Activated gamma-delta T cell (primary cell): Measurements from ENCODE around the gene SLIT1.
"Not testable (repeated sequence)": the region's sequence is repeated elsewhere in the genome, so short reads cannot be mapped to it uniquely, and the experiment has no call there.

Source experiments
- DNase-seq: peaks from one replicate; lab custom pipeline; 2025; lab: John Stamatoyannopoulos, UW

Gene SLIT1

GRCh38 chr10:97046456-97047082 is 139.2 kb downstream of the SLIT1 start:
- DNase-seq = no peak

DNA sequence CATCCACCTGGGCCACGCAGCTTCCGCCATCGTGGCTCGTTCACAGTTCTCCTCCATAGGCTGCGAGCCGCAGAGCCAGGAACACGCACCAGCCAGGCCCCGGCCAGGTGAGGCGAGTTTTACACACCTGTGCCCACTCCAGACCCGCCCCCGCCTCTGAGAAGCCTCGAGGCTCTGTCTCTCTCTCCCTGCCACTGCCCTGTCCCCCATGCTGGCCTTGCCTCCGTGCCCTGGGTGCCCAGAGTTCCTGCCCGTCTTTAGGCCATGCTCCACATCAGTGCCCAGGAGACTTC is 142.2 kb downstream of the SLIT1 start:
- DNase-seq = no peak

- no peak for DNase-seq
Measured at GRCh38 chr10:97042716-97043562, 142.8 kb downstream of the SLIT1 start.

DNA sequence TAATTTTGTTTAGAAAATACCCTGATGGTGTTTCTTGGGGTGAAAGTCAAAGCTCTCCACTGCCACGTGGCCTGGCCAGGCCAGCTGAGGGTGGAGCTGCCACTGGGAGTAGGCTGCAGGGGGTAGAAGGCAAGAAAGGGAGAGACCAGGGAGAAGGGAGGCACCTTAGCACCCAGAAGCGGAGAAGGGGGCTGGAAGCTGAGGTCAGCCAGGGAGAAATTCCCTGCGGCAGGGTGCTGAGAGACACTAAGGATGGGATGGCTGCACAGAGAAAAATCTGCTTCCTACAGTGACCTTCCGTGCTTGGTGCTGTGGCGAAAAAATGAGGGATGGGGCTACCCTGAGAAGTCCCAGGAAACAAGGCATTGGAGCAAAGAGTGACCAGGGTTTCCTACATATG is 143.7 kb downstream of the SLIT1 start:
- DNase-seq = no peak

DNA sequence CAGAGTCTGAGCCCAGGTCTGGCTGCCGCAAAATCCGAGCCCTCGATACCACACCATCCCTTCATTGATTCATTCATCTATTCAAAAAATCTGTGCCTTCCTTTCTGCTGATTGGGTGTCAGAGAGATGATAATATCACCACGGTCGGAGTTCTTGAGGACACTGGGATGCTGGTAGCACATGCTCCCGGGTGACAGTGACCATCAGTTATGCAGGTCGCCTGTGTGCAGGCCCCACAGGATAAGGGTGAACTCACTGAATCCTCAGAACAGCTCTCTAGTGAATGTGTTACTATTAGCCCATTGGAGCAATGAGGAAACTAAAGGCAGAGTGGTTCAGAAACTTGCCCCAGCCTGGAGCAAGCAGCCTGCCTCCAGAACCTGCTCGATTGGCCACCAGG is 145.1 kb downstream of the SLIT1 start:
- DNase-seq = no peak

DNA sequence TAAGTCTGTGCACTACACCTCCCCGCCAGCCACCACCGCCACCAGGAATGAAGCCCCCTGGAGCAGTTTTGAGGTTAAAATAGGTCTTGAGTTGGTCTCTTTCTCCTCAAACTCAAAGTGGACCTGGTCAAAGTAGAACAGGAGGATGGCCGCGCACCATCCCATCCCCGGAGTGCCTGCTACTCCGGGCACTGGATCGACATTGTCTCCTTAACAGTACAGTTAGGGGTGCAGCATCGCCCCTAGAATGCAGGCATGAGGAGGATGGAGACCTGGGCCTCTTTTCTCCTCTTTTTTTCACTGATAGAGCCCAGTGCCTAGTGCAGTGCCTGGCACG is 145.5 kb downstream of the SLIT1 start:
- no peak for DNase-seq

- no peak for DNase-seq
Measured at GRCh38 chr10:97039538-97040247, 146.1 kb downstream of the SLIT1 start.

DNA sequence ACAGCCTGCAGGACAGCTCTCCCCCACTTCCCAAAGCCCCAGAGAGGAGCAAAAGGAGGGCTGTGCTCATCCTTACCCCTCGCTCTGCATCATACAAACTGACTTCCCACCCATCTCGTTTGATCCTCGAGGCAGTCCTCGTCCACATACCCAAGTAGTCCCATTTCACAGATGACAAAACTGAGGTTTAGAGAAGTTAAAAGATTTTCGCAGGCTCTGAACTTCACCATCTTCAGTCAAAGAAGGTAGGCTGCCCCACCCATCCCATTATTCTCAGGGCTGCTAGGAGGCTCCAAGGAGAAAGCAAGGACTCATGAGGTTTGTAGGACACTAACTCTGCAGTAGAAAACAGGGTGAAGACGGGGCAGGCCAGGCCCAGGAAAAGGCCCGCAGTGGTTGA is 147.1 kb downstream of the SLIT1 start:
- DNase-seq = no peak

- no peak for DNase-seq
Measured at GRCh38 chr10:97037365-97038361, 148.1 kb downstream of the SLIT1 start.

GRCh38 chr10:97034958-97035769 is 150.6 kb downstream of the SLIT1 start:
- no peak for DNase-seq

DNA sequence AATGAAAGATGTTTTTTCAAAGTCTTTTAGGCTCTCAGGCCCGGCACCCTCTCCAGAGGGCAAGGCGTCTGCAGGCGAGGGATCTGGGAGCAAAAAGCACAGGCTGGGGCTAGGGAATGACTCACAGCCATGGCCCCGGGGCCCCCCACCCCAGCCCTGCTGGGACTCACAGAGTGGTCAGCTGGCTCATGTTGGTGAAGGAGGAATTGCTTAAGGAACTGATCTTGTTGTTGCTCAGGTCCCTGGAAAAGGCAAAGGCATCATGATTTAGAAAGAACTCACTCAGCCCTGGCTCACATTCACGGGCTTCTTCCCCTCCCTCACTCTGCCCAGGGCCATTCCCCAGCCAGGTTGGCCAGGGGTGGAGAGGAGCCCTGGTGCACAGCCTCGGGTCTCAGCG is 151.5 kb downstream of the SLIT1 start:
- no peak for DNase-seq

DNA sequence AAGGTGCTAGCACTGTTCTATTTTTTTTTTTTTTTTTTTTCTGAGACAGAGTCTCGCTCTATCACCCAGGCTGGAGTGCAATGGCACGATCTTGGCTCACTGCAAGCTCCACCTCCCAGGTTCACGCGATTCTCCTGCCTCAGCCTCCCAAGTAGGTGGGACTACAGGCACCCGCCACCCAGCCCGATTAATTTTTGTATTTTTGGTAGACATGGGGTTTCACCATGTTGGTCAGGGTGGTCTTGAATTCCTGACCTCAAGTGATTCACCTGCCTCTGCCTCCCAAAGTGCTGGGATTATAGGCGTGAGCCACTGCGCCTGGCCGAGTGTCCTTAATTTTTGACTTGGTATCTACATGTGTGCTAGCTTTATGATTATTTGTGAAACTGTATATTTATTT is 151.9 kb downstream of the SLIT1 start:
- not testable (repeated sequence) for DNase-seq

DNA sequence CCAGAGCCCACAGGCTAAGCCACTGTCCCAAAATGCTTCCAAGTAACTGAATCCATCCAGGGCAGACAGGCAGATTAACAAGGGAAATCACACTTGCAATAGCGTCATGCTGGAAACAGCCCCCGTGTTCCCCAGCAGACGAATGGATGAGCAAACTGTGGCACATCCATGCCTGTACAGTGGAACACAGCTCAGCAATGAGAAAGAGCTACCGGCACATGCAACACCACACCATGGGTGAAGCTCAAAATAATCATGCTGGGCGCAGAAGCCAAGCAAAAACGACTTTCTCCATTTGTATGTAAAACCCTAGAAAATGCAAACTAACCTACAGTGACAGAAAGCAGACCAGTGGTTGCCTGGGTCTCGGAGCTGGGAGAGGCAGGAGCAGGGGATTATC is 153.1 kb downstream of the SLIT1 start:
- no peak for DNase-seq

DNA sequence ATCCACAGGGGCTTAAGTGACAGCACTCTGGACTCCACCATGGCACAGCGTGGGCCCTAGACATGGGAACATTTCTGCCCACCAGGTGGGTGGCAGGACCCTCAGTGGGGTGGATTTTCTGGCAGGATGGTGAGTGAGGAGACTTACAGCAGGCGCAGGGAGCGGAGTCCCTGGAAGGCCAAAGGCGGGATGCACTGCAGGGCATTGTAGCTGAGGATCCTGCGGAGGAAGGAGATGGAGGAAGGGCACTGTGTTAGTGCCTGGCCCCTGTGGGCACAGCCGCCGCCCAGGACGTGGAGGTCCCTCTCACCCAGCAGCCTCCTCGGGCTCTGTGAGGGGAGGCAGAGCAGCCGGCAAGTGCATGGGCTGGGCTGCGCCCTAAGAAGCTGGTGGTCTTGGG is 154.3 kb downstream of the SLIT1 start:
- no peak for DNase-seq

DNA sequence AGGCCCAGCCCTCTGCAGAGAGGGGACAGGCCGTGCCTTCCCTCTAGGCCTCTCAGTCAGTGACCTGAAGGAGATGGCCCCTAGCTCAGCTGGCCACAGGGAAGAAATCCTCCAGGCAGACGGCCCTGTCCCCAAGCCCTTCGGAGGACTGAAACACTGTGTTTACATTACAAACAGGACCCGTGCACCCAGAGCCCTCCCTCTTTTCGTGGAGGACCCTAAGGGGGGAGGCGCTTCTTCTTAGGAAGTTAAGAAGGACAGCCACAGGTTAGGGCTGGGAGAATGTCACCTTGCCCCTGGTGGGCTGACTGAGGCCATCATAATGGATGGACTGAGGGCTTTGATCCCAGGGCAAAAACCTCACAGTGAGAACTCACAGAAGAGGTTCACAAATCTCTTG is 154.9 kb downstream of the SLIT1 start:
- no peak for DNase-seq

- no peak for DNase-seq
Measured at GRCh38 chr10:97029271-97029670, 156.5 kb downstream of the SLIT1 start.

DNA sequence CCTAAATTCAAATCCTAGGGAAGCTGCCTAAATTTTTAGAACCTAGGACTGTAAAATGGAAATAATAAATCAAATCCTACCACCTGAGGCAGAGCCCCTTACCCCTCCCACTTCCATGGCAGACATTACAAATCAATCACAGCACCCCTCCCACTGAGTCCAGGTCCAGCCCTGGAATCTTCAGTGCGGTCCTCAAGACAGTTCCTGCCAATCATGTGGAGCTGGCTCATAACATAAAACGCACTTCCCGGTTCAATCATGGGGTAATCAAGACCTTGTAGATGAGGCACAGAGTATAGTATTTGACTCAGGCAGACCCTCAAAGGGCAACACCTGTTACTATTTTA is 157.0 kb downstream of the SLIT1 start:
- no peak for DNase-seq

- no peak for DNase-seq
Measured at GRCh38 chr10:97028126-97028831, 157.5 kb downstream of the SLIT1 start.

GRCh38 chr10:97025613-97026242 is 160.0 kb downstream of the SLIT1 start:
- DNase-seq = no peak
